ENCODE data around the gene PRSS2.

PRSS2 gene

DNA sequence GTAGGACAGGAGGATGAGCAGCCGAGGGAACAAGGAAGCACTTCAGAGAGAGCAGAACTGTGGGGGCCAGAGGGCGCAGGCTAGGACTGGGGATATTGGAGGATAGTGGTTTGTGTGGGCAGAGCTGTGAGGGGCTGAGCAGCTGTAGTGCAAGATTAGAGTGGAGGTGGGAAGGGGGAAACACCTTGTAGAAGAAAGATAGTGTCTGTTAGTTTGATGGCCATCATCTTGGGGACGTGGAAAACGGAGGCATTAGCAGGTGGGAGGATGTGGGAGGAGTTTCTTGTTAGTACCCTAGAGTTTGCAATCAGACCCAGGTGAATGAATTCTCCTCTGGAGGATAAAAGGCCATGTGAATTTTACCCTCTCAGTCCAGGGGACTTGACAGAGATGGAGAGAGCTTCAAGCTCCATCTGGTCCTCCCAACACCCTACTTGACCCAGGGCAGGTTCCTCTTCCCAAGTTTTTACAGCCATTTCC lies 34.0 kb downstream of the PRSS2 start:
- H3K27me3 ChIP-seq (replicated peaks), result no peaks in the 10 kb centered on the region
- H3K4me3 ChIP-seq (ENCODE audit: low read depth, low read length), result no peak overlapping the region
- TF ChIP-seq, protein P1, sequence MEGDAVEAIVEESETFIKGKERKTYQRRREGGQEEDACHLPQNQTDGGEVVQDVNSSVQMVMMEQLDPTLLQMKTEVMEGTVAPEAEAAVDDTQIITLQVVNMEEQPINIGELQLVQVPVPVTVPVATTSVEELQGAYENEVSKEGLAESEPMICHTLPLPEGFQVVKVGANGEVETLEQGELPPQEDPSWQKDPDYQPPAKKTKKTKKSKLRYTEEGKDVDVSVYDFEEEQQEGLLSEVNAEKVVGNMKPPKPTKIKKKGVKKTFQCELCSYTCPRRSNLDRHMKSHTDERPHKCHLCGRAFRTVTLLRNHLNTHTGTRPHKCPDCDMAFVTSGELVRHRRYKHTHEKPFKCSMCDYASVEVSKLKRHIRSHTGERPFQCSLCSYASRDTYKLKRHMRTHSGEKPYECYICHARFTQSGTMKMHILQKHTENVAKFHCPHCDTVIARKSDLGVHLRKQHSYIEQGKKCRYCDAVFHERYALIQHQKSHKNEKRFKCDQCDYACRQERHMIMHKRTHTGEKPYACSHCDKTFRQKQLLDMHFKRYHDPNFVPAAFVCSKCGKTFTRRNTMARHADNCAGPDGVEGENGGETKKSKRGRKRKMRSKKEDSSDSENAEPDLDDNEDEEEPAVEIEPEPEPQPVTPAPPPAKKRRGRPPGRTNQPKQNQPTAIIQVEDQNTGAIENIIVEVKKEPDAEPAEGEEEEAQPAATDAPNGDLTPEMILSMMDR (IDR thresholded peaks at IDR 0.05; ENCODE audit: low read depth, low read length, missing control alignments), result no peak
- DNase-seq, result no peak
- in situ Hi-C loops (cut with HindIII; ENCODE audit: low pct_ligation_motif_present, low sequenced_read_pairs), result no loop called here
- H3K27ac ChIP-seq, result no peak overlapping the region
- peaks cover 14% of the 10 kb centered on the region for H3K36me3 ChIP-seq (replicated peaks)

DNA sequence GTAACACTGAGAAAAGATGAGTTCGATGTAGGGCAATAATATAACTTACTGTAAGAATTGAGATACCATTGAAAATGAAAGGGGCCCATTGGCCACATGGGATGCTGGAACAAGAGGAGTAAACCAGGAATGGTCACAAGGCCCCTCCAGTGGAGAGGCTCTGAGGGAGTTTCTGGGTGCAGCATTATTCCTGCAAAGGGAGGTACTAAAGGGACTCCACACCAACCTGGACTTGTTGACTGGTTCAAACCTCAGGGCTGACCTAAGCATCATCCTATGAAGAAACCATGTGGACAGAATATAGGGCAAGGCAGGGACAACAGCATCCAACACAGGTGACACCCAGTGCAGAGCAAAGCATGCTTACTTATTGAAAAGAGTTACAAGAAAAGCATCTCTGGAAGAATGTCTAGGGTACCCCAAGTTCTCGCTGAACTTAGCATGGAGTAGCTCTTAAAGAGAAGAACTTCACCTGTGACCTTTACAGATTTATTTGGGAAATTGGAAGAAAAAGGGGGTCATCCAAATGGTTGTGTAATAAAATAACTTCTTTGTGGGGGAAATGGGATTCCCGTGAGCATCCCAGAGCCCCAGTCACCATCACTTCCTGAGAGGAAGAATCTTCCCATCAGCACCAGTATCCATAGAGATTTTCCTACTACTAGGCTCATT lies 34.7 kb downstream of the PRSS2 start:
- TF ChIP-seq, protein P1 (IDR thresholded peaks at IDR 0.05; ENCODE audit: low read depth, low read length, missing control alignments), result no peak
- H3K27me3 ChIP-seq (replicated peaks), result no peaks in the 10 kb centered on the region
- peaks cover 14% of the 10 kb centered on the region for H3K36me3 ChIP-seq (replicated peaks)
- peak overlapping the region; percentile 92 for H3K27ac ChIP-seq
- no peak overlapping the region for H3K4me3 ChIP-seq (ENCODE audit: low read depth, low read length)
- DNase-seq, result no peak
- in situ Hi-C loops (cut with HindIII; ENCODE audit: low pct_ligation_motif_present, low sequenced_read_pairs), result no loop called here

DNA sequence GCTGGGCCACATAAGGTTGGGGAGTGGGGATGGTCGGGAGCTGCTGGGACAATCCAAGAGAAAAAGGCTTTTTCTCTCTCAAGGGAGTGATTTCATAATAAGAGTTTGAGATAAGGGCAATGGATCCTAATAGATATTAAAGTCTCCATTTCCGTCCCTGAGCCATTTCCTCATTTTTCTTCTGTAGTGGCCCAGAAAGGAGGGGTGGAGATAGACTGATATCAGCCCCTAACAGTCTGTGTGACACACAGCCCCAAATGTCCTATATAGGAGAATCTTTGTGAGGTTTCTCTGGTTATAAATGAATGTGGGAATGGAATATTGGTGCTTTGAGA lies 35.2 kb downstream of the PRSS2 start:
- peak overlapping the region; percentile 92 for H3K27ac ChIP-seq
- TF ChIP-seq, protein P1 (IDR thresholded peaks at IDR 0.05; ENCODE audit: low read depth, low read length, missing control alignments), result no peak
- in situ Hi-C loops (cut with HindIII; ENCODE audit: low pct_ligation_motif_present, low sequenced_read_pairs), result no loop called here
- H3K27me3 ChIP-seq (replicated peaks), result no peaks in the 10 kb centered on the region
- DNase-seq, result no peak
- H3K4me3 ChIP-seq (ENCODE audit: low read depth, low read length), result no peak overlapping the region
- peaks cover 14% of the 10 kb centered on the region for H3K36me3 ChIP-seq (replicated peaks)

GRCh38 chr7:142806957-142807356 lies 36.2 kb downstream of the PRSS2 start:
- Histone ChIP-seq H3K27me3 (replicated peaks) (no peaks in the 10 kb centered on the region), H3K4me3 (ENCODE audit: low read depth, low read length) (no peak overlapping the region), H3K27ac (peak overlapping the region; percentile 92), H3K36me3 (replicated peaks) (peaks cover 9% of the 10 kb centered on the region)
- in situ Hi-C loops (cut with HindIII; ENCODE audit: low pct_ligation_motif_present, low sequenced_read_pairs), result no loop called here
- DNase-seq, result no peak
- TF ChIP-seq, protein P1 (IDR thresholded peaks at IDR 0.05; ENCODE audit: low read depth, low read length, missing control alignments), result no peak

GRCh38 chr7:142807855-142808460 lies 37.2 kb downstream of the PRSS2 start:
- DNase-seq, result peak; percentile 93
- Histone ChIP-seq H3K27ac (peak overlapping the region; percentile 92), H3K4me3 (ENCODE audit: low read depth, low read length) (no peak overlapping the region), H3K36me3 (replicated peaks) (no peaks in the 10 kb centered on the region), H3K27me3 (replicated peaks) (no peaks in the 10 kb centered on the region)
- in situ Hi-C loops (cut with HindIII; ENCODE audit: low pct_ligation_motif_present, low sequenced_read_pairs), result no loop called here
- TF ChIP-seq, protein P1 (IDR thresholded peaks at IDR 0.05; ENCODE audit: low read depth, low read length, missing control alignments), result no peak

Data from brain microvascular endothelial cell (primary cell).